ENCODE results near the gene ATP6V0A1.

DNA sequence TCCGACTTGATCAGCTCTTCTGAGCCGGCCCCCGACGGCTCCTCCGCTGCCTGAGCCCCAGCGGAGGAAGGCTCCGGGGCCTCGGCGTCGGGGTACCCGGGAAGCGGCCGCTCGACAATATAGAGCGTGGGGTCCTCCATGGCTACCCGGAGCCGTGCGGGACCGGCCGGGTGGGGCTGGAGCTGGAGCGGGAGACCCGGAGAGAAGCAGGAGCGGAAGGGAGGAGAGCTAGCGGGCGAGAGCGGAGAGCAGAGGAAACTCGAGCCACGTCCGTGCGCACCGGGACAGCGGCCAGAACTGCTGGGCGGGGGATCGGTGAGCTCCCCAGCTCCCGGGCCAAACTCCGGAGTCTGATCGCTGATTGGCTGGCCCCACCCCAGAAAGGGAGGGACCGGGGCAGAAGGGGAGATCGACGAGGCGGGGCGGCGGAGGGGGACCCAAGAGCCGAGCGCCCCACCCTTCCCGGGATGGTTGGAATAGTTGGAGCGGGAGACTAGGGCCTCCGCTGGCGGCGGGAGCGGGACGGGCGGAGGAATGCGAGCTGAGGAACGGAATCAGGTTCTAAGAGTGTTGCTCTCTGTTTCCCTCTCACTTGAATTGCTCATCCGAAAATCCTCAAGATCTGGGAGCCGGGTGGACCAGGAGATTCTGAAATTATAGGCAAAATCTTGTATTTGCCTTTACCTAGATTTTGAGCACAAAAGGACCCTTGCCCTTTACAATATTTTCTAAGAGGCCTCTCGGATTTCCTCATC lies 35.5 kb upstream of the ATP6V0A1 start, which contains the start of gene CAVIN1:
- TF ChIP-seq, protein P1, sequence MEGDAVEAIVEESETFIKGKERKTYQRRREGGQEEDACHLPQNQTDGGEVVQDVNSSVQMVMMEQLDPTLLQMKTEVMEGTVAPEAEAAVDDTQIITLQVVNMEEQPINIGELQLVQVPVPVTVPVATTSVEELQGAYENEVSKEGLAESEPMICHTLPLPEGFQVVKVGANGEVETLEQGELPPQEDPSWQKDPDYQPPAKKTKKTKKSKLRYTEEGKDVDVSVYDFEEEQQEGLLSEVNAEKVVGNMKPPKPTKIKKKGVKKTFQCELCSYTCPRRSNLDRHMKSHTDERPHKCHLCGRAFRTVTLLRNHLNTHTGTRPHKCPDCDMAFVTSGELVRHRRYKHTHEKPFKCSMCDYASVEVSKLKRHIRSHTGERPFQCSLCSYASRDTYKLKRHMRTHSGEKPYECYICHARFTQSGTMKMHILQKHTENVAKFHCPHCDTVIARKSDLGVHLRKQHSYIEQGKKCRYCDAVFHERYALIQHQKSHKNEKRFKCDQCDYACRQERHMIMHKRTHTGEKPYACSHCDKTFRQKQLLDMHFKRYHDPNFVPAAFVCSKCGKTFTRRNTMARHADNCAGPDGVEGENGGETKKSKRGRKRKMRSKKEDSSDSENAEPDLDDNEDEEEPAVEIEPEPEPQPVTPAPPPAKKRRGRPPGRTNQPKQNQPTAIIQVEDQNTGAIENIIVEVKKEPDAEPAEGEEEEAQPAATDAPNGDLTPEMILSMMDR (IDR thresholded peaks at IDR 0.05) = no peak
- TF ChIP-seq EZH2phosphoT487 (IDR thresholded peaks at IDR 0.05) (no peak), EZH2 (IDR thresholded peaks at IDR 0.05) (no peak)

Data from neural progenitor cell (in vitro differentiated cells).